B cell (primary cell): ENCODE data around the gene OLFM2. TPM values are rescaled to one million over a fixed set of nuclear protein-coding genes. Genes with fewer than 3 reads are reported as not detected.

Experiments
- ATAC-seq: fragments of 200-7000 bp; cut with Tn5 transposase; one replicate; pipeline ENCODE4 v1.10.0; 2021; ENCODE audit warnings: low read depth, mild to moderate bottlenecking, moderate number of reproducible peaks, moderate library complexity
- CTCF ChIA-PET: fragments of 350-600 bp; sonication (Branson Sonifier 250); formaldehyde crosslinking; loops from one replicate; lab custom pipeline; 2021; ENCODE audit warnings: antibody characterized with exemption, inconsistent platforms; lab: Charles Lee
- POLR2A ChIA-PET: fragments of 350-600 bp; sonication (Branson Sonifier 250); formaldehyde crosslinking; loops from one replicate; lab custom pipeline; 2021; ENCODE audit warnings: antibody characterized with exemption; lab: Charles Lee
- DNase-seq: peaks from one replicate; pipeline ENCODE4 v3.0.0; 2013
- H2AFZ ChIP-seq: 2 replicates; pipeline ENCODE4 v1.6.1; 2012; ENCODE audit warnings: mild to moderate bottlenecking, low read depth, low read length; ENCODE audit not compliant: insufficient read depth, poor library complexity, severe bottlenecking
- H3K27ac ChIP-seq, 2 donors: 1 replicate in 1 of 2; 2 replicates in 1 of 2; pipeline ENCODE4 v1.5.1; 2012 to 2013; ENCODE audit warnings: low read length in 2 of 2, mild to moderate bottlenecking in 2 of 2, moderate library complexity in 1 of 2
- H3K27me3 ChIP-seq, 4 experiments: fragments of 200-600 bp in 1 of 4; sonication (generic) in 1 of 4; replicated peaks in 1 of 4; 1 replicate in 2 of 4; 2 replicates in 2 of 4; pipeline versions ENCODE4 v1.6.1 to v1.7.0; 2013 to 2016; ENCODE audit warnings: low read length in 3 of 4, mild to moderate bottlenecking in 2 of 4, mixed read lengths in 1 of 4, moderate library complexity in 1 of 4; ENCODE audit not compliant: insufficient read depth in 4 of 4, control insufficient read depth in 3 of 4; ENCODE audit errors: control extremely low read depth in 1 of 4
- H3K36me3 ChIP-seq, 2 experiments: replicated peaks in 1 of 2; 1 replicate in 1 of 2; 2 replicates in 1 of 2; pipeline versions ENCODE4 v1.6.1 to v1.7.1; 2013; ENCODE audit warnings: low read length in 1 of 2; ENCODE audit not compliant: insufficient read depth in 2 of 2, control insufficient read depth in 1 of 2; ENCODE audit errors: control extremely low read depth in 1 of 2, extremely low read depth in 1 of 2
- H3K4me1 ChIP-seq, 2 donors: fragments of 200-600 bp in 1 of 2; sonication (generic) in 1 of 2; 1 replicate in 1 of 2; 2 replicates in 1 of 2; pipeline versions ENCODE4 v1.5.1 to v1.6.1; 2013 to 2017; ENCODE audit warnings: low read length in 2 of 2; ENCODE audit not compliant: control insufficient read depth in 2 of 2, insufficient read depth in 2 of 2
- H3K4me2 ChIP-seq: replicated peaks from 2 replicates; pipeline ENCODE3; 2012; ENCODE audit warnings: mild to moderate bottlenecking, low read depth, low read length; ENCODE audit not compliant: poor library complexity, severe bottlenecking
- H3K4me3 ChIP-seq, 5 experiments: fragments of 200-600 bp in 1 of 5; sonication (generic) in 1 of 5; 1 replicate in 3 of 5; 2 replicates in 2 of 5; pipeline versions ENCODE4 v1.5.1 to v1.7.0; 2011 to 2016; ENCODE audit warnings: low read length in 4 of 5, mild to moderate bottlenecking in 4 of 5, low read depth in 2 of 5, control low read depth in 1 of 5, moderate library complexity in 1 of 5; ENCODE audit not compliant: insufficient read depth in 1 of 5; ENCODE audit errors: control extremely low read depth in 1 of 5, extremely low read depth in 1 of 5
- H3K79me2 ChIP-seq: fragments of 200-600 bp; sonication (generic); one replicate; pipeline ENCODE4 v1.6.0; 2016; ENCODE audit warnings: low read length; ENCODE audit not compliant: control insufficient read depth, insufficient read depth
- H3K9ac ChIP-seq: fragments of 200-600 bp; sonication (generic); 2 replicates; pipeline ENCODE4 v1.6.1; 2017; ENCODE audit warnings: mild to moderate bottlenecking, low read length, moderate library complexity
- H3K9me3 ChIP-seq, 3 donors: one replicate each; pipeline versions ENCODE4 v1.6.1 to v1.7.1; 2013; ENCODE audit warnings: low read length in 2 of 3; ENCODE audit not compliant: control insufficient read depth in 2 of 3, insufficient read depth in 1 of 3; ENCODE audit errors: control extremely low read depth in 1 of 3
- H4K20me1 ChIP-seq: 2 replicates; pipeline ENCODE4 v1.6.0; 2012; ENCODE audit warnings: mild to moderate bottlenecking, low read length; ENCODE audit not compliant: insufficient read depth, control insufficient read depth, poor library complexity, severe bottlenecking
- H3K27ac Mint-ChIP-seq: one replicate; pipeline ENCODE4 v1.8.0; 2021; ENCODE audit warnings: mixed read lengths
- H3K27me3 Mint-ChIP-seq: one replicate; pipeline ENCODE4 v1.8.0; 2021; ENCODE audit warnings: mixed read lengths
- H3K4me1 Mint-ChIP-seq: one replicate; pipeline ENCODE4 v1.8.0; 2021; ENCODE audit warnings: mixed read lengths
- H3K4me3 Mint-ChIP-seq: one replicate; pipeline ENCODE4 v1.8.0; 2021; ENCODE audit warnings: mixed read lengths
- H3K9me3 Mint-ChIP-seq: one replicate; pipeline ENCODE4 v1.8.0; 2022; ENCODE audit warnings: mixed read lengths; ENCODE audit not compliant: insufficient read depth
- CTCF ChIP-seq: fragments of 200-600 bp; IDR thresholded peaks from one replicate; pipeline ENCODE4 v1.8.0; 2022; ENCODE audit warnings: antibody characterized with exemption, mild to moderate bottlenecking
- EZH2 ChIP-seq: IDR thresholded peaks from 2 replicates; pipeline ENCODE4 v1.6.1; 2012; ENCODE audit warnings: borderline replicate concordance, low read depth, mild to moderate bottlenecking, moderate library complexity, low read length; ENCODE audit not compliant: insufficient read depth, poor library complexity, severe bottlenecking
- WGBS: methylation state at CpG from one replicate; pipeline ENCODE4 v1.1.5; 2013; ENCODE audit warnings: missing lambda C conversion rate; ENCODE audit not compliant: insufficient coverage; 5-methylcytosine and 5-hydroxymethylcytosine counted together
- intact Hi-C: fragments of 100-400 bp; cut with micrococcal nuclease; formaldehyde crosslinking; loops from one replicate; pipeline ENCODE4 v1.10.0; 2022
- polyA plus RNA-seq: library from polyadenylated mRNA; depleted of rRNA; stranded (reverse); fragments of >200 nt; gene quantifications from 2 replicates; pipeline ENCODE4 v1.2.3, GENCODE V29; 2012
- total RNA-seq, 2 donors: library from RNA; stranded (reverse); fragments of 120-200 nt in 1 of 2; gene quantifications; 1 replicate in 1 of 2; 2 replicates in 1 of 2; pipeline versions ENCODE4 v1.2.3 to v1.2.4, GENCODE V29; 2013 to 2022

OLFM2 gene
- total and polyA plus RNA-seq, 2 donors (not counting 1 experiment from before 2014, with no cell fraction given): 0.15 TPM; not detected in 1

GRCh38 chr19:9857920-9858746, 78.2 kb downstream of the OLFM2 start:
- no peak overlapping the region for H3K27ac ChIP-seq
- Mint-ChIP-seq H3K27ac (no peak overlapping the region), H3K9me3 (no peaks in the 10 kb centered on the region), H3K4me3 (peak overlapping the region; percentile 14), H3K27me3 (peaks cover 4% of the 10 kb centered on the region), H3K4me1 (peaks cover 17% of the 10 kb centered on the region)
- H3K27me3 ChIP-seq: no peaks in the 10 kb centered on the region
- ChIA-PET CTCF (no interaction called here), POLR2A (no interaction called here)
- H3K4me3 ChIP-seq: no peak overlapping the region
- H2AFZ ChIP-seq: peak overlapping the region; percentile 38
- ATAC-seq (no peak), DNase-seq (no peak)
- no peaks in the 10 kb centered on the region for H3K9me3 ChIP-seq
- peak overlapping the region; percentile 51 for H3K4me2 ChIP-seq
- WGBS: 65% methylated on average over 8 of the region's 10 CpGs
- peaks cover 12% of the 10 kb centered on the region in 2 donors for H3K4me1 ChIP-seq
- H3K36me3 ChIP-seq: no peaks in the 10 kb centered on the region
- TF ChIP-seq CTCF: no peak
- no peak for TF ChIP-seq EZH2
- H3K79me2 ChIP-seq: no peaks in the 10 kb centered on the region
- H3K9ac ChIP-seq: no peak overlapping the region
- no peaks in the 10 kb centered on the region for H4K20me1 ChIP-seq
- intact Hi-C loops: no loop called here

- peak overlapping the region; percentile 51 for H3K4me2 ChIP-seq
- no peak for DNase-seq
- Mint-ChIP-seq H3K9me3 (no peaks in the 10 kb centered on the region), H3K27me3 (peaks cover 4% of the 10 kb centered on the region), H3K4me3 (no peak overlapping the region), H3K27ac (no peak overlapping the region), H3K4me1 (peaks cover 17% of the 10 kb centered on the region)
- H3K9me3 ChIP-seq: no peaks in the 10 kb centered on the region
- H3K9ac ChIP-seq: no peak overlapping the region
- no peak overlapping the region for H3K27ac ChIP-seq
- CTCF ChIA-PET: interaction anchor here (0.6 kb wide), 1 partner anchor 615 kb away, joined by 3 read pairs; no protein-coding TSS in a partner anchor
- H3K27me3 ChIP-seq: no peaks in the 10 kb centered on the region
- H3K79me2 ChIP-seq: no peaks in the 10 kb centered on the region
- H3K4me1 ChIP-seq: peaks cover 12% of the 10 kb centered on the region in 2 donors
- no peaks in the 10 kb centered on the region for H3K36me3 ChIP-seq
- POLR2A ChIA-PET: no interaction called here
- intact Hi-C loops: no loop called here
- WGBS: 98% methylated on average over 13 of the region's 13 CpGs
- no peaks in the 10 kb centered on the region for H4K20me1 ChIP-seq
- H3K4me3 ChIP-seq: no peak overlapping the region
- ATAC-seq: no peak
- no peak for TF ChIP-seq EZH2
- TF ChIP-seq CTCF: no peak
- H2AFZ ChIP-seq: no peak overlapping the region
Measured at GRCh38 chr19:9857076-9857721, 79.1 kb downstream of the OLFM2 start.
